ENCODE data around the gene ESD.
"Not testable (repeated sequence)": the region's sequence is repeated elsewhere in the genome, so short reads cannot be mapped to it uniquely, and the experiment has no call there.

ESD gene

GRCh38 chr13:46761174-46761573 is 35.8 kb downstream of the ESD start:
- Histone ChIP-seq H3K36me3 (ENCODE audit: insufficient read depth, low read length) (no peaks in the 10 kb centered on the region), H3K27me3 (ENCODE audit: insufficient read depth, low read length) (no peaks in the 10 kb centered on the region), H2AFZ (ENCODE audit: low read length, unreplicated experiment) (no peak overlapping the region), H3K79me2 (ENCODE audit: control insufficient read depth, insufficient read depth, low read length, unreplicated experiment) (no peaks in the 10 kb centered on the region), H3K4me1 (ENCODE audit: control insufficient read depth, insufficient read depth, low read length, unreplicated experiment) (peaks cover 23% of the 10 kb centered on the region), H3K27ac (ENCODE audit: low read depth, low read length) (no peak overlapping the region), H3K4me3 (ENCODE audit: low read depth, low read length) (no peak overlapping the region)

- no peak overlapping the region for H3K27ac ChIP-seq (ENCODE audit: low read depth, low read length)
- peak overlapping the region; percentile 74 for H2AFZ ChIP-seq (ENCODE audit: low read length, unreplicated experiment)
- H3K36me3 ChIP-seq (ENCODE audit: insufficient read depth, low read length) = no peaks in the 10 kb centered on the region
- H3K79me2 ChIP-seq (ENCODE audit: control insufficient read depth, insufficient read depth, low read length, unreplicated experiment) = no peaks in the 10 kb centered on the region
- no peak overlapping the region for H3K4me3 ChIP-seq (ENCODE audit: low read depth, low read length)
- peaks cover 19% of the 10 kb centered on the region for H3K4me1 ChIP-seq (ENCODE audit: control insufficient read depth, insufficient read depth, low read length, unreplicated experiment)
- H3K27me3 ChIP-seq (ENCODE audit: insufficient read depth, low read length) = no peaks in the 10 kb centered on the region
These were observed 37.1 kb downstream of the ESD start for GRCh38 chr13:46759846-46760245.

GRCh38 chr13:46757640-46758039 is 39.3 kb downstream of the ESD start:
- Histone ChIP-seq H3K36me3 (ENCODE audit: insufficient read depth, low read length) (no peaks in the 10 kb centered on the region), H3K4me3 (ENCODE audit: low read depth, low read length) (no peak overlapping the region)

DNA sequence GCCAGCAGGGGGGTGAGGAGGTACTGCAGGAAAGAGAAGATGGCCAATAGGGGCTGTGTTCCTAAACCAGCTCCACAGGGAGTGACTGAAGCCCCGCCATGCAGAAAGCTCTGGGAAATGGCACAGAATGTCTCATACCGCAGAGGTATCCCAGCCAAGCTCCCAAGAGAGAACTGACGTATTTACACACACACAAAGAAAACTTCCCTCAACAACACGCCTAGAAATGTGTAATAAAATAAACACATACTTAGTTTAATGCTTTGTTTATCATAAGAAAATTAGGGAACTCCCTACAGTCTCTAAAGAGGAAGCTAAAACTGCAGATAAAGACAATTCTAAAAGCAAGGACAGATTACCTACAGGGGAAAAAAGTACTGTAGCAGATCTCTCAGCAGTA is 40.0 kb downstream of the ESD start:
- Histone ChIP-seq H3K4me1 (ENCODE audit: control insufficient read depth, insufficient read depth, low read length, unreplicated experiment) (peaks cover 19% of the 10 kb centered on the region), H3K27me3 (ENCODE audit: insufficient read depth, low read length) (no peaks in the 10 kb centered on the region), H3K36me3 (ENCODE audit: insufficient read depth, low read length) (no peaks in the 10 kb centered on the region), H2AFZ (ENCODE audit: low read length, unreplicated experiment) (peak overlapping the region; percentile 25), H3K79me2 (ENCODE audit: control insufficient read depth, insufficient read depth, low read length, unreplicated experiment) (no peaks in the 10 kb centered on the region), H3K4me3 (ENCODE audit: low read depth, low read length) (no peak overlapping the region), H3K27ac (ENCODE audit: low read depth, low read length) (no peak overlapping the region)

More at GRCh38 chr13:46757640-46758039, 39.3 kb downstream of the ESD start:
- H3K79me2 ChIP-seq (ENCODE audit: control insufficient read depth, insufficient read depth, low read length, unreplicated experiment) = no peaks in the 10 kb centered on the region
- H3K27ac ChIP-seq (ENCODE audit: low read depth, low read length) = no peak overlapping the region
- H3K27me3 ChIP-seq (ENCODE audit: insufficient read depth, low read length) = no peaks in the 10 kb centered on the region
- H3K4me1 ChIP-seq (ENCODE audit: control insufficient read depth, insufficient read depth, low read length, unreplicated experiment) = peaks cover 19% of the 10 kb centered on the region
- H2AFZ ChIP-seq (ENCODE audit: low read length, unreplicated experiment) = no peak overlapping the region

DNA sequence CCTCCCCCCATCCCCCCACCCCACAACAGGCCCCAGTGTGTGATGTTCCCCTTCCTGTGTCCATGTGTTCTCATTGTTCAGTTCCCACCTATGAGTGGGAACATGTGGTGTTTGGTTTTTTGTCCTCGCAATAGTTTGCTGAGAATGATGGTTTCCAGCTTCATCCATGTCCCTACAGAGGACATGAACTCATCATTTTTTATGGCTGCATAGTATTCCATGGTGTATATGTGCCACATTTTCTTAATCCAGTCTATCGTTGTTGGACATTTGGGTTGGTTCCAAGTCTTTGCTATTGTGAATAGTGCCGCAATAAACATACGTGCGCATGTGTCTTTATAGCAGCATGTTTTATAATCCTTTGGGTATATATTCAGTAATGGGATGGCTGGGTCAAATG is 41.5 kb downstream of the ESD start:
- H3K4me1 ChIP-seq (ENCODE audit: control insufficient read depth, insufficient read depth, low read length, unreplicated experiment) = peaks cover 30% of the 10 kb centered on the region
- not testable (repeated sequence) for H2AFZ ChIP-seq (ENCODE audit: low read length, unreplicated experiment); H3K79me2 ChIP-seq (ENCODE audit: control insufficient read depth, insufficient read depth, low read length, unreplicated experiment); H3K36me3 ChIP-seq (ENCODE audit: insufficient read depth, low read length); H3K27me3 ChIP-seq (ENCODE audit: insufficient read depth, low read length); H3K27ac ChIP-seq (ENCODE audit: low read depth, low read length); H3K4me3 ChIP-seq (ENCODE audit: low read depth, low read length)

DNA sequence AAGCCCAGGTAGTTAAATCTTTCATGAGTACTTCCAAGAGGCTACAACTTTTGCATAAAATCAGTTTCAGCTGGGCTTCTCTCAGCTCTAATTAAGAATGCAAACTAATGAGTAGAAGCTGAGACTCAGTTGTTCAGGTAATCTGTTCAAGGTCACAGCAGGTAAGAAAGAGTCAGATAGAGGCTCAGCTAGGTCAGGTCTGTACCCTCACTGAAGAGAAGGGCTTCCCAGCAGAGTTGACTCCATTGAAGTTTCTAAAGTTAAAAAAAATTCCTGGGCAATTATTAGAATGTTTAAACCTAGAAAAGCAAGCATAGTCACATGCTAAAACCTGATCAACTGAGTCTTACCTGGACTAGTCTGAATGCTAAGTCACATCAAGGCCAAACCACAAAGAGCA is 42.1 kb downstream of the ESD start:
- no peak overlapping the region for H3K4me3 ChIP-seq (ENCODE audit: low read depth, low read length)

GRCh38 chr13:46753917-46754316 is 43.0 kb downstream of the ESD start:
- Histone ChIP-seq H3K4me3 (ENCODE audit: low read depth, low read length) (no peak overlapping the region), H2AFZ (ENCODE audit: low read length, unreplicated experiment) (no peak overlapping the region), H3K27ac (ENCODE audit: low read depth, low read length) (no peak overlapping the region), H3K4me1 (ENCODE audit: control insufficient read depth, insufficient read depth, low read length, unreplicated experiment) (peaks cover 33% of the 10 kb centered on the region), H3K79me2 (ENCODE audit: control insufficient read depth, insufficient read depth, low read length, unreplicated experiment) (no peaks in the 10 kb centered on the region), H3K36me3 (ENCODE audit: insufficient read depth, low read length) (peaks cover 5% of the 10 kb centered on the region; the same call in 1 of the 2 replicates), H3K27me3 (ENCODE audit: insufficient read depth, low read length) (no peaks in the 10 kb centered on the region)

More for the DNA sequence above, 42.1 kb downstream of the ESD start:
- H3K36me3 ChIP-seq (ENCODE audit: insufficient read depth, low read length) = 0 out of 2 replicates have a peak, but pooled peaks cover 4% of the 10 kb centered on the region
- no peaks in the 10 kb centered on the region for H3K79me2 ChIP-seq (ENCODE audit: control insufficient read depth, insufficient read depth, low read length, unreplicated experiment)
- H3K27me3 ChIP-seq (ENCODE audit: insufficient read depth, low read length) = no peaks in the 10 kb centered on the region
- no peak overlapping the region for H3K27ac ChIP-seq (ENCODE audit: low read depth, low read length)
- no peak overlapping the region for H2AFZ ChIP-seq (ENCODE audit: low read length, unreplicated experiment)
- H3K4me1 ChIP-seq (ENCODE audit: control insufficient read depth, insufficient read depth, low read length, unreplicated experiment) = peaks cover 32% of the 10 kb centered on the region

DNA sequence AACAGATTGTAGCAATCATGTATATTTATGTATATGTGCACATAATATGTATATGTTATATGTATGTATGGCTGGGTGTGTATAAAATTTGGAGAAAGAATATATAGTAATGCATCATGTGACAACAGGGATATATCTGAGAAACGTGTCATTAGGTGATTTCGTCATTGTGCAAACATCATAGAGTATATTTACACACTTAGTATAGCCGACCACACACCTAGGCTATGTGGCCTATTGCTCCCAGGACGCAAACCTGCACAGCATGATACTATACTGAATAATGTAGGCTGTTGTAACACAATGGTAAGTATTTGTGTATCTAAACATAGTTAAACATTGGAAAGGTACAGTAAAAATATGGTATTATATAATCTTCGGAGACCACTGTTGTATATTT is 43.8 kb downstream of the ESD start:
- Histone ChIP-seq H3K27ac (ENCODE audit: low read depth, low read length) (no peak overlapping the region), H3K36me3 (ENCODE audit: insufficient read depth, low read length) (peaks cover 12% of the 10 kb centered on the region; the same call in 1 of the 2 replicates), H3K4me1 (ENCODE audit: control insufficient read depth, insufficient read depth, low read length, unreplicated experiment) (peaks cover 33% of the 10 kb centered on the region), H3K27me3 (ENCODE audit: insufficient read depth, low read length) (no peaks in the 10 kb centered on the region), H3K79me2 (ENCODE audit: control insufficient read depth, insufficient read depth, low read length, unreplicated experiment) (no peaks in the 10 kb centered on the region), H2AFZ (ENCODE audit: low read length, unreplicated experiment) (no peak overlapping the region), H3K4me3 (ENCODE audit: low read depth, low read length) (no peak overlapping the region)

DNA sequence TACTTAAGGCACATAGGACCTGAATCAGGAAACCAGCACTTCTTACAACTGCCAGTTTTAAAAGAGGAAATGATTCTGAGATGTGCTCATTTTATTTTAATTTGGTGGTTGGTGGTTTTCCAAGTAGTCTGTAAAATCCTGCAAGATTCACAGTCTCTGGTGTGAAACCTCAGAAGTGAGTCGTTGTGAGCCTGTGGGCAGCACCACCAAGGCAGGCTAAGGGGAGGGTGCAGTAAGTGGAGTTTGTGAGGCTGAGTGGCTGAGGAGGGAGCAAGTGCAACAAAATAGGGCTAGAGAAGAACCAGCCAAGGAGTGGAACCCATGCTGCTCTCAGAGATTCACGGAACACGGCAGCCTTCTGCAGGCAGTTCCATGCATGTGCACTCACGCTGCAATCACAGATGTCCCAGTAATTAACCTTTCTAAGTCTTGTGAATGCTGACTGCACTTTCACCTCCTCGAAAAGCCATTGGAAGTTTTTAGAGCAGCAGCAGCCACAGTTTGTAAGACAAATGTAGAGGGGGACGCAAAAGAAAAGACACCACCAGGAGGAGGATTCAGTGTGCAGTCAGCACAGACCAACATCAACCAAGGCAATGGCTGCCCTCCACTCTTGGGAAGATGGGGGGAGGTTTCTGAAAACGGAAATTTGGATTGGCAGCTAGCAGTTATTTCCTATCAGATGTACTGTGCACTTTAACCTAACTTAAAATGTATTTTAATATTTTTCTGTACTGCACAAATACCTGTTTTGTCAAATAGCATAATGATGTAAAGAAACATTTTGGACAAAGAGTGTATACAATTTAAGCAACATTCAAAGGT is 44.9 kb downstream of the ESD start:
- no peak overlapping the region for H2AFZ ChIP-seq (ENCODE audit: low read length, unreplicated experiment)
- H3K36me3 ChIP-seq (ENCODE audit: insufficient read depth, low read length) = peaks cover 17% of the 10 kb centered on the region; the same call in 1 of the 2 replicates
- no peaks in the 10 kb centered on the region for H3K79me2 ChIP-seq (ENCODE audit: control insufficient read depth, insufficient read depth, low read length, unreplicated experiment)
- H3K4me3 ChIP-seq (ENCODE audit: low read depth, low read length) = no peak overlapping the region
- peaks cover 26% of the 10 kb centered on the region for H3K4me1 ChIP-seq (ENCODE audit: control insufficient read depth, insufficient read depth, low read length, unreplicated experiment)
- no peaks in the 10 kb centered on the region for H3K27me3 ChIP-seq (ENCODE audit: insufficient read depth, low read length)
- H3K27ac ChIP-seq (ENCODE audit: low read depth, low read length) = no peak overlapping the region

DNA sequence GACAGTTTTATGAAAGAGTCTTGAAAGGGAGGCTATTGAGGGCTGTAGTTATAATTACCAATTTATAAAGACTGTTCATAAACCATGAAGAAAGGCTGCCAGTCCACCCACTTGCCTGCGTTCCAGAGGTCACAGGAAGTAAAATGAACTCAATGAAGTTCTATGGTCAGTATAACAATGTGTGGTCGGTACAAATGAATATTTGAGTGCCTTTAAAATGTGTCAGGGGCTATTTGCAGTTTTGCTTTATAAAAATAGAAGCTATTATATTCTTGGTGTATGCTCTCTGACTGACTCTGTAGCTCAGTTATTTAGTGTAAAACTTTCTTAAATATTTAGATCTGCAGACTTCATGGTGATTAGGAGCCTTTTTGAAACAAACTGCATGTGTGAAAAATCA is 47.0 kb downstream of the ESD start:
- peaks cover 22% of the 10 kb centered on the region for H3K4me1 ChIP-seq (ENCODE audit: control insufficient read depth, insufficient read depth, low read length, unreplicated experiment)
- no peak overlapping the region for H3K27ac ChIP-seq (ENCODE audit: low read depth, low read length)
- no peaks in the 10 kb centered on the region for H3K79me2 ChIP-seq (ENCODE audit: control insufficient read depth, insufficient read depth, low read length, unreplicated experiment)
- H2AFZ ChIP-seq (ENCODE audit: low read length, unreplicated experiment) = no peak overlapping the region
- peaks cover 23% of the 10 kb centered on the region for H3K36me3 ChIP-seq (ENCODE audit: insufficient read depth, low read length)
- no peaks in the 10 kb centered on the region for H3K27me3 ChIP-seq (ENCODE audit: insufficient read depth, low read length)
- H3K4me3 ChIP-seq (ENCODE audit: low read depth, low read length) = no peak overlapping the region

- Histone ChIP-seq H3K4me3 (ENCODE audit: low read depth, low read length) (no peak overlapping the region), H3K36me3 (ENCODE audit: insufficient read depth, low read length) (peaks cover 35% of the 10 kb centered on the region), H3K27me3 (ENCODE audit: insufficient read depth, low read length) (no peaks in the 10 kb centered on the region), H3K27ac (ENCODE audit: low read depth, low read length) (no peak overlapping the region), H2AFZ (ENCODE audit: low read length, unreplicated experiment) (no peak overlapping the region), H3K79me2 (ENCODE audit: control insufficient read depth, insufficient read depth, low read length, unreplicated experiment) (no peaks in the 10 kb centered on the region), H3K4me1 (ENCODE audit: control insufficient read depth, insufficient read depth, low read length, unreplicated experiment) (peaks cover 26% of the 10 kb centered on the region)
These were observed 48.7 kb downstream of the ESD start for GRCh38 chr13:46748300-46748699.

Measured in ACC112 (cell line).